Activated CD8-positive, alpha-beta memory T cell treated with anti-CD3 and anti-CD28 coated beads for 1 hour (primary cell): Measurements from ENCODE around the gene RNF111.
A peak's percentile ranks its signal among the peaks of the same experiment; 100 is the strongest.
"Not testable (repeated sequence)": the region's sequence is repeated elsewhere in the genome, so short reads cannot be mapped to it uniquely, and the experiment has no call there.

Source experiments
- DNase-seq, 2 donors: peaks; one replicate each; pipeline ENCODE4 v3.0.0-alpha.2; 2020; ENCODE audit warnings: low read depth in 1 of 2; ENCODE audit errors: extremely low read depth in 1 of 2

Gene RNF111

DNA sequence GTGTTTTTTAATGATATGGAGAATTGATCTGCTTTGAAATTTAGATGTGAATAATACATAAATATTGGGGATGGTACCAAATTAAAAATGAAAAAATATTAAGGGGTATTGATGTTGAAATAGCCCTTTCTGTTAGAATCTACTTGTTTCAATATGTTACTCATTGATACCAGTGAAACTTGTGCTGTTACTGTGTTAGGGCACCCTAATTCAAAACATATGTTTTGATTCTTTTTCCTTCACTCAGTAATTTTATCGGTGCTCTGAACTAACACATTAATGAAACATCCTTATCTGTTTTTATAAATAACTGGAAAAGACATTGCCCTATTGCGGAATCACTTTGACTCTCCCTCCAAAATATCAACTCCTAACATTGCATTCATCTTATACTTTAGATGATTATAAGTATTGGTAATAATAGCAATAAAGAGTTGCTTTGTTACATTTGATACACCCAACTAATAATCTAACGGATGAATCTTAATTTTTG lies 65.5 kb downstream of the RNF111 start:
- no peak for DNase-seq

DNA sequence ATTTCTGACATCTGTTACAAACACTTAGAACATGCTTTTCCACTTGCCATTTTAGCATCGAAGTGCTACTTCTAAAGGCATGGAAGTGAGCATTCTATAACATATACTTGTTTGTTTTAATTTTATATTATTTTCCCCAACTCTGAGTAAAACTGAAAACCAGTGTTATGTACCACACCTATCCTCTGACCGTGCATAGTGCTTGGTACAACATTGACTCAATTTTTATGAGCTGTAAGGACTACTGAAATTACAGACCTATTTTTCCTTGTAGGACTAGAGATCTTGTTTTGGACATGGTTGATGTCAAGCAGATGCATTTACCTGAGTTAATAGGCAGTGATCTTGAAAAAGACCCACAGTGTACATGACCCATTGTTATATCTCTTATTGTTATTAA lies 66.0 kb downstream of the RNF111 start:
- no peak for DNase-seq

DNA sequence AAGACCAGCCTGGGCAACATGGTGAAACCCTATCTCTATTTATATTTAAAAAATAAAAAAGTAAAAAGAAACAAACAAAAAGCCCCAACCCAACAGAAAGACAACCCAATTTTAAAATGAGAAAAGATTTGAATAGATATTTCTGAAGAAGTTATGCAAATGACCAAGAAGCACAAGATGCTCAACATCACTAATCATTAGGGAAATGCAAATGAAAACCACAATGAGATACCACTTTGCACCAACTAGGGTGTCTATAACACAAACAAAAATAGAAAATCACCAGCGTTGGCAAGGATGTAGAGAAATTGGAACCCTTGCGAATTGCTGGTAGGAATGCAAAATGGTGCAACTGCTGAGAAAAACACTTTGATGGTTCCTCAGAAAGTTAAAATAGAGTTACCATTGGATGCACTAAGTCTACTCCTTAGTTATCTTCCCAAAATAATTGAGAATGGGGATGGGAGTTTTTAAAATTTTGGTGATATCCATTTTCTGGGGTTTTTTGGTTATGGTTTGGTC lies 71.7 kb downstream of the RNF111 start:
- no peak for DNase-seq

DNA sequence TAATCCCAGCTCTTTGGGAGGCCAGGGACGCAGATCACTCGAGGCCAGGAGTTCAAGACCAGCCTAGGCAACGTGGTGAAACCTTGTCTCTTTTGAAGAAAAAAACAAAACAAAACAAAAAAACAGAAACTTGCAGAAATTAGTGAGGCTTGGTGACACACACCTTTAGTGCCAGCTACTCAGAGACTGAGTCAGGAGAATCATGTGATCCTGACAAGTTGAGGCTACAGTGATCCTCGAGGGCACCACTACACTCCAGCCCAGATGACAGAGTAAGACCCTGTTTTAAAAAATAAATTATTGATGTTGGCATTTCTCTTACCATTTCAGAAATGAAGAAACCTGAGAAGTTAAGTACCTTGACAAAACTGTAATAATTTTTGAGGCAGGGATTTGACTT lies 72.9 kb downstream of the RNF111 start:
- DNase-seq = no peak

DNA sequence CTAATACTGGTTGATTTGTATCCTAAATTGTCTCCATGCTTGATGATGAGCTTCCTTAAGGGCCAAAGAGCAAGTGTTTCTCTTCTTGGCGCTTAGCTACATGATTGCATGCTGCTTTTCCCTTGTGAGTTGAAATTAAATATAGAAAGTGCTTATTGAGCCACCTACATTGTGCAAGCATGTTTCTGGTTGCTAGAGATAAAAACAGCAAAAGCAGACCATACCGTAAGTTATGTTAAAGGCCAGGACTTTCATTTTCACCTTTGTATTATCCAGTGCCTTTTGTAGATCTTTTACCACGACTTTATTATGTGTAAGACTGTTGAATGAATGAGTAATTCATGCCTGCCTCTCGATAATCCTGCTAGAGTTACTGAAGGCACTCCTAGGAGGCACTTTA lies 75.6 kb downstream of the RNF111 start:
- DNase-seq = no peak

DNA sequence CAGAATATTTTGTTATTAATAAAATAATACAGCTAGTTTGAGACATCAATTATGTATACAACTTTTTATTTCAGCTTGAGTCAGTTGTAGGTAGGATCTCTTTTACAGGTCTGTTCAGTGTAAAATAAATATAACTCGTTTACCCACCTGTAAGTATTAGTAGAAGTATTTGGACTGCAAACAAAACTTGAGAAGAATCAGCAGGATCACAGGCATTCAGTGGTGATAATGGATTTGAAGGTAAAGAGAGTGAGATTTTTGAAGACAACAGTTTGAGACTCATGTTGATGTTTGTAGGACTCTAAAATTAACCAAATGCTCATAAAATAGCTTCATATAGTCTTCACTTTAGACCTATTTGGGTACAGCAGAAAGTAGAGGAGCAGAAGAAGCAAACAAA lies 82.0 kb downstream of the RNF111 start:
- DNase-seq = no peak

DNA sequence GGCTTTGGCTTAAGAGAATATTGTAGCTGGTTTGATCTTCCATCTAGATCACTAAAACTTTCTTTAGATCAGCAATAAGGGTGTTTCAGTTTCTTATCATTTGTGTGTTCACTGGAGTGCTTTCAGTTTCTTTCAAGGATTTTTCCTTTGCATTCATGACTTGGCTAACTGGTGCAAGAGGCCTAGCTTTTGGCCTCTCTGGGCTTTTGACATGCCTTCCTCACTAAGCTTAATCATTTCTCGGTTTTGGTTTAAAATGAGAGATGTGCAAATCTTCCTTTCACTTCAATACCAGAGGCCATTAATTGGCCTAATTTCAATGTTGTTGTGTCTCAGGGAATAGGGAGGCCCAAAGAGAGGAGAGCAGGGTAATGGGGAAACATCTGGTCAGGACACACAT lies 87.1 kb downstream of the RNF111 start:
- no peak for DNase-seq

DNA sequence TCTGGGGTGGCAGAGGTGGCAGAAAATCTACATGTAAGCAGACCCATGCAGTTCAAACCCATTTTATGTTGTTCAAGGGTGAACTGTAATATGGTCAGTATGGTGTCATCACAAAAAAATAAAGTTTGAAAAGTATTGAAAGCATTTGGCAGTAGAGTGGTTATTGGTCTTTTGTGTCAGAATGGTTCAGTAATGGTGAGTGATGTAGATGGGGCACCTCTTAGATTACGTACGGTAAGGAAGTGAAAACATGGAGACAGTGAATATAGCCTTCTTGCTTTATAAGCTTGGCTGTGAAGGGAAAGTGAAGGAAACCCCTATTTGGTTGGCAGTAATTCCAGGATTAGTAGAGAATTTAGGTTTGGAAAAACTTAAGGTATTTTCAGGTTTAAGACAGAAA lies 100.3 kb downstream of the RNF111 start:
- no peak for DNase-seq

DNA sequence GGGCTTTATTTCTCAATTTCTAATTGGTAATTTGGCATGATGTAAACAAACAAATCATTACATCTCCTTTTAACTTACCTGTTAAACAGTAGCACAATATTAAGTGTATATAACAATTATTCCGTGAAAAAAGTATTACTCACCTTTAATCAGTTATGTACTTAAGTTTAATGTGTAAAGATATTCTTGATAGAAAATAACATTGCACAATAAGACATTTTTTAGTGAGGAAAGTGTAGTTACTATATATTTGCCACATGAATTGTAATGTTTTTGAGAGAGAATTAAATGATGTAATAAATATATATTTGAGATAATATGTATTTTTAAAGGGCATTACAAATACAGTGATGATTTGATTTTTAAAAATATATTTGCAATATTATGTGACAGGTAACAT lies 106.6 kb downstream of the RNF111 start:
- no peak for DNase-seq

DNA sequence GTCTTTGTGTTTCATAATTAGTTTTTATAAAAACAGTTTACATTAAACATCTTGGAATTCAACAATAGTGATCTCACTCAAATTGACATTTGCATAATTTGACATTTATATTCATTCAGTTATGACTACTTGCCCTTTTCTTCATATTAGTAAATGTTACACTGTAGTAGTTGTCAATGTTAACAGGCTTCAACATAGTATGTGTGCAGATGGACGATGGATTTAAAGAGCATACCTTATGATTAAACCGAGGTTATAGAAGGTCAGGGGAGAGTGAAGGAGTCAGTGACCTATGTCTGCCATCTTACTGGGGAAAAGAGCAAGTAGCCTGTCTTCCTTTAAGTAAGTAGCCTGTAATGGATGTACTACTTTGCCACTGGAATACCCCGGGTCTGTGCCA lies 109.0 kb downstream of the RNF111 start:
- no peak for DNase-seq

DNA sequence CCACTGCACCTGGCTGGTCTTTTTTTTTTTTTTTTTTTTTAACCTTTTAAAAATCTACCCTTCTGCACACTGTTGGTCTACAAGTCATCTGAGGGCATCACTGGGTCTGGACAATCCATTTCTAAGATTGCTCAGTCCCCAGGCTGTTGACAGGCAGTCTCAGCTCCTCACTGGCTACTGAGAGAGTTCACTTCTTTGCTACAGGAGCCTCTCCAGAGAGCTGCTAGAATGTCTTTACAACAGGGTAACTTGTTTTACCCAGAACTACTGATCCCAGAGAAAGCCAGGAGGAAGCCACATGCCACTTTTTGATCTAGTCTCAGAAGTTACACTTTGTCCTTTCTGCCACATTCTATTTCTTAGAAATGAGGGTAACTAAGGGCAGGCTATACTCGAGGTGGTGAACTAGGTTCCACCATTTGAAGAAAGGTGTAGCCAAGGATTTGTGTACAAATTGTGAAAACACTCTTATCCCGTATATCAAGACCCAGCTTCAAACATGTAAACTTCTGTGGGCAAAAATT lies 111.8 kb downstream of the RNF111 start:
- DNase-seq = no peak

DNA sequence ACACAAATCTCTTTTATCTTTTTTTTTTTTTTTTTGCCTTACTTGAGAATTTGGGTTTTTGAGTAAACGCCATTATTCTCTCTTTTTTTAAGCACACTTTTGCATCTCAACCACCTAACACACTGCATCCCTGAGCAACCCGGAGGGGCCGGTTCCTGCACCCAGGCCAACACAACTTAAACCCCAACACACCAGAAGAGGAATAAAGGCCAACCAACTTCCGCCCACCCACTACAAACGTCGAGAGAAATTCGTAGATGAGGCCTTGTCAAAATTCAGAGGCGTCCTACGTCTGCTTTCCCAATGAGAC lies 117.1 kb downstream of the RNF111 start:
- DNase-seq = no peak

DNA sequence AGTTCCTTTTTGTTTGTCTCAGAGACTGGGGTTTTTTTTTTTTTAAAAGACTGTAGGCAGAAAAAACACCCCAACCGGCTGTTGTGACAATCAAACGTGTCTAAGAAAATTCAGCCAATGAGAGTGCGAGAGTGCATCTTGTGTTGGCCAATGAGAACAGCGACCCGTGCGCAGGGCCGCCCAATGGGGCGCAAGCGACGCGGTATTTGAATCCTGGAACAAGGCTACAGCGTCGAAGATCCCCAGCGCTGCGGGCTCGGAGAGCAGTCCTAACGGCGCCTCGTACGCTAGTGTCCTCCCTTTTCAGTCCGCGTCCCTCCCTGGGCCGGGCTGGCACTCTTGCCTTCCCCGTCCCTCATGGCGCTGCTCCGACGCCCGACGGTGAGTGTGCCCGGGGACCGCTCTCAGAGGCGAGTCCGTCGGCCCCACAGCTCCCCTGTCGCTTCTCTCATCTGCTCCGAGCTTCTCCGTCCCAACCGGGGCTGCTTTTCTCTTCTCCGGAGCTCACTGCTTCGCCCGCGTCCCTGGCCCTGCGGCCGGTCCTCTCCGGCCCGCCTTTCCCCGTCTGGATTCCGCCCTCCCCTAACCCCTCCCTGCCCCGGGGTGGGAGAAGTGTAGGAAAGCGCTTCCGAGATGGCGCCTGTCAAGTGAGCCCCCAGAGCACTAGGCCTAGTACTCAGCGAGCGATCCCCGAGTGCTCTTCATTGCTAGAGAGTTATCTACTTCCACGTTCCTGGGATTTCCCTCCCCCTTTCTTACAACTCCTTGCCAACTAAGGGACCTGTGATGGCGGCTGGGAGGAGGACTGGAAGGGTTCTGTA lies 117.7 kb downstream of the RNF111 start, which contains the start of gene CCNB2:
CCNB2 (plus strand) TSS at position 235 of the 821 bp plus-strand sequence; CDS start at position 358, 123 bp downstream.
- peak; percentile 52 to 63 for DNase-seq

DNA sequence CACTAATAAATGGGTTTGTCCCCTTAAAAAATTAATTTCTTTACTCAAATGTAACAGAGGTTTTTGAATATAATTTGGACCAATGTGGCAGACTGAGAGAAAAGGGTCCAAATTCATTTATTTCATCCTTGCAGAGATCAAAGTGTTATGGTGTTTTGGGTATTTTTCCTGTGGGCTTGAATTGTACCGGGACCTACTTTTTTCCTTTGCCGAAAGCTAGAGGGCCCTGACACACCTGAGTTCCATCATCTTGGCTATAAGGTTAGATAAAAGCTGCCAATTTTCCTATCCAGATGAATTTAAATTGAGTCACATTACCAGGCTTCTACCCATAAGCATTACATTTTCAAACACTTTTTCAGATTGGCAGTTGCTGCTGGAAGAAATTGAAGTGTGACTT lies 118.4 kb downstream of the RNF111 start:
- DNase-seq = no peak

DNA sequence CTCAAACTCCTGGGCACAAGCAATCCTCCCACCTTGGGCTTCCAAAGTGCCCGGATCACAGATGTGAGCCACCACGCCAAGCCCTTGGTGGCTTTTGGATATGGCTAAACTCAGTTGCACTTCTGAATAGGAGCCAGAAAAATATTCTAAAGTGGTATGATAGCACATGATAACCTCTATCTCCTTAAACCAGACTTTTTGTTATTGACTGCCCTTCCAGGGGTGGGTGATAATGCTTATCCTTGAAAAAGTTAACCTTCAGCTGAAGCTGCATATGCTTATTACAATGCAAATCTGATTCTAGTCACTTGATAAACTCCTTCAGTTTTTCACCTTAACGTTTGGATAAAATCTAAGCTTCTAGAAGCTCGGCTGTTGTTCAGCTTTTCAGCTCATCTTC lies 123.8 kb downstream of the RNF111 start:
- no peak for DNase-seq

DNA sequence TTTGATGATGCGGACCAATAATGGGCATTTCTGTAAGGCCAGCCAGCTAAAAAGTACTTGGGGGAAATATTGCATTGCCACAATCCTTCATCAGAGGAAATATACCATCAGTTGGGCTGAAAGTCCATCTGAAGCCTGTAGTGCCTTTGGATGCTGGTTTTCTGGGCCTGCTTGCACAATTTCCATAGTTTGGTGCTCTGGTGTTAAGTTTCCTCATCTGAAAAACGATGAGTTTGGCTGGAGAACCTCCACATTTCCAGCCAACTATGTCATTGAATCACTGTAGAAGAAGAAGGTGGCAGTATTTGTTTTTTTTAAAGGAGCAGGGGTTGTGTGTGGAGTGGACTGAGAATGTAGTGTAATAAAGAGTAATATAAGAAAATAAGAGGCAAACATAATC lies 127.6 kb downstream of the RNF111 start:
- DNase-seq = no peak

DNA sequence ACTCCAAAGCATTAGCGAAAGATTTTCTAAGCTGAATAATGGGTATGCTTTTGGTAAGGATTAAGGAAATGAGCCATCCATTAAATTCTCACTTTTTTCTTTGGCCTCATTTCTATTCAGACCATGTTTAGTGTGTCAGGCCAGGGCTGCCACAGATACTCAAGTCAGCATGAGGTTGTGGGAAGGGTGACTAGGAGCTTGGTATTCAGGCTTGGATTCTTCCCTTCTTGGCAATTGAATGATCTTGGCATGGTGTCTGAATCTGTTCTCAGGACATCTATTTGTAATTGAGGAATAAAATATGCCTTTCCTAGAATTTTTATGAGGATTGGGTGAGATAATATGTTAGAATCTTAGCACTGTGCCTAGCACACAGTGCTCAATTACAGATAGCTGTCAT lies 128.7 kb downstream of the RNF111 start:
- no peak for DNase-seq

DNA sequence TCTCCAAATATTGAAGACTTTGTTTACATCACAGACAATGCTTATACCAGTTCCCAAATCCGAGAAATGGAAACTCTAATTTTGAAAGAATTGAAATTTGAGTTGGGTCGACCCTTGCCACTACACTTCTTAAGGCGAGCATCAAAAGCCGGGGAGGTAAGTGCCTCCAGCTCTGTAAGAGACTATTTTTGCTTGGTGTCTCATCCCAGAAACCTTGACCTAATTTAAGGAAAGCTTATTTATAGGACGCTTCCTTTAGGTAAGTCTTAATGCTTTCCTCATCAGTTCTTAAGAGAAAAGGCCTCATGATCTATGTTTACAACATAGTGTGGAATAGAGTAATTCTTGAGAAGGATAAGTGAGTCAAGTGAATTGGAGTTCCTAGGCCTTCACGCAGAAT lies 129.3 kb downstream of the RNF111 start:
- DNase-seq = no peak

DNA sequence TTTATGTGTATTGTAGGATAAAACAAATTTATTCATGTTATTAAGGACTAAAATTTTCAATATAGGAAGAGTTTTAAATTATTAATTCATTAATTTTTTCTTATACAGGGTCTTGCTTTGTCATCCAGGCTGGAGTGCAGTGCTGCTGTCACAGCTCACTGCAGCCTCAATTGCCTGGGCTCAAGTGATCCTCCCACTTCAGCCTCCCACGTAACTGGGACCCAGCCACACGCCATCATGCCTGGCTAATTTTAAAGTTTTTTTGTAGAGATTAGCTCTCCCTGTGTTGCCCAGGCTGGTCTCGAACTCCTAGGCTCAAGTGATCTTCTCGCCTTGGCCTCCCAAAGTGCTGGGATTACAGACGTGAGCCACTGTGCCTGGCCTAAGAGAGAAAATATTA lies 132.2 kb downstream of the RNF111 start:
- DNase-seq = no peak

DNA sequence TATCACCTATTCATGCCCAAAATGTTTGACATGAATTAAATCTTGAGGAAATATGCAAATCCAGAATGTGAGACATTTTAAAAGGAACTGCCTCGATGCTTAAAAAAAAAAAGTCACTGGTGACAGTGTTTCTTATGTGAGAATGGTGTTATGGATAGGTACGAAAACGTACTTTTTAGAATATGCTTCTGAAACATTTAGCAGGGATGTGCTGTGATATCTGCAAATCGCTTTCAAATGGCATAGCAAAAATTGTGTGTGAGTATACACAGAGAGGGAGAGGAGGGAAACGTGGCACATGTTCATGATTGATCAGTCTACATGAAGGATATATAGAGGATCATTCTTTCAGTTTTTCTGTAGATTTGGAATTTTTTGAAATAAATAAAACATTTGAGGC lies 133.5 kb downstream of the RNF111 start:
- no peak for DNase-seq

DNA sequence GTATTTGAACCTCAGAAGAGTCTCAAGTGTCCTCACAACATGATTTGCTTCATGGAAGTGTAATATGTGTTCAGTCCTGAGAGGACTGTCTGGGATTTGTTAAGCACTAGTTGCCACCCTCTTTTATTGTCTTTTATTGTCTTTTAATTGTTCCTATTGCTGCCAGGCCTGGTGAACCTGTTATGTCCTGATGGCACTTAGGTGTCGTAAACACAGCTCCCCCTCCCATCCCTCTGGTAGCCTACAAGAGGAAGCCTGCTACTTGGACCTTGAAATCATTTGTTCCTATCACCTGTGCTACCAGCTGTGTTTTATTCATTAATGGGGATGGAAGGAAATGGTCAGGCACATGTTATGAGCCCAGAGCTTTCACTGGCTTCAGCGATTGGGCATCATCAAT lies 136.8 kb downstream of the RNF111 start:
- DNase-seq = no peak

DNA sequence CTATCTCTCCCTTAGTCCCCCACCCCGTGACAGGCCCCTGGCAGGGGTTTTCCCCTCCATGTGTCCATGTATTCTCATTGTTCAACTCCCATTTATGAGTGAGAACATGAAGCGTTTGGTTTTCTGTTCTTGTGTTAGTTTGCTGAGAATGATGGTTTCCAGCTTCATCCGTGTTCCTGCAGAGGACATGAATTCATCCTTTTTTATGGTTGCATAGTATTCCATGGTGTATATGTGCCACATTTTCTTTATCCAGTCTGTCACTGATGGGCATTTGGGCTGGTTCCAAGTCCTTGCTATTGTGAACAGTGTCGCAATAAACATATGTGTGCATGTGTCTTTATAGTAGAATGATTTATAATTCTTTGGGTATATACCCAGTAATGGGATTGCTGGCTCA lies 138.2 kb downstream of the RNF111 start:
- DNase-seq = not testable (repeated sequence)

DNA sequence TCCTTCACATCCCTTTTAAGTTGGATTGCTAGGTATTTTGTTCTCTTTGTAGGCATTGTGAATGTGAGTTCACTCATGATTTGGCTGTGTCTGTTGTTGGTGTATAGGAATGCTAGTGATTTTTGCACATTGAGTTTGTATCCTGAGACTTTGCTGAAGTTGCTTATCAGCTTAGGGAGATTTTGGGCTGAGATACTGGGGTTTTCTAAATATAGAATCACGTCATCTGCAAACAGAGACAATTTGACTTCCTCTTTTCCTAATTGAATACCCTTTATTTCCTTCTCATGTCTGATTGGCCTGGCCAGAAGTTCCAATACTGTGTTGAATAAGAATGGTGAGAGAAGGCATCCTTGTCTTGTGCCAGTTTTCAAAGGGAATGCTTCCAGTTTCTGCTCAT lies 139.8 kb downstream of the RNF111 start:
- DNase-seq = not testable (repeated sequence)
